Measurements from ENCODE around the gene FLT3LG. TPM values are rescaled to one million over a fixed set of nuclear protein-coding genes. Genes with fewer than 3 reads are reported as not detected.

Gene FLT3LG
- 0.12 and 0.35 TPM in 2 replicates for total RNA-seq (2014; rRNA removed; shearing (Covaris generic))
- 0.24 and 1.2 TPM in 2 replicates for polyA plus RNA-seq (2014; cell fraction: nucleus; rRNA removed)

GRCh38 chr19:49473868-49474541 lies at the start of gene FLT3LG:
Gene FLT3LG, plus strand, starts transcription at chr19:49474215. Its CDS starts 425 bp downstream, at chr19:49474640.
- DNase-seq (ENCODE audit: extremely low read depth, low read depth) = no peak

- DNase-seq (ENCODE audit: extremely low read depth, low read depth) = no peak
Observed at GRCh38 chr19:49425178-49425577, 48.8 kb upstream of the FLT3LG start, which contains the start of gene GFY. Gene GFY, plus strand, starts transcription at chr19:49425388. Its CDS starts 1,043 bp downstream, at chr19:49426431.

DNA sequence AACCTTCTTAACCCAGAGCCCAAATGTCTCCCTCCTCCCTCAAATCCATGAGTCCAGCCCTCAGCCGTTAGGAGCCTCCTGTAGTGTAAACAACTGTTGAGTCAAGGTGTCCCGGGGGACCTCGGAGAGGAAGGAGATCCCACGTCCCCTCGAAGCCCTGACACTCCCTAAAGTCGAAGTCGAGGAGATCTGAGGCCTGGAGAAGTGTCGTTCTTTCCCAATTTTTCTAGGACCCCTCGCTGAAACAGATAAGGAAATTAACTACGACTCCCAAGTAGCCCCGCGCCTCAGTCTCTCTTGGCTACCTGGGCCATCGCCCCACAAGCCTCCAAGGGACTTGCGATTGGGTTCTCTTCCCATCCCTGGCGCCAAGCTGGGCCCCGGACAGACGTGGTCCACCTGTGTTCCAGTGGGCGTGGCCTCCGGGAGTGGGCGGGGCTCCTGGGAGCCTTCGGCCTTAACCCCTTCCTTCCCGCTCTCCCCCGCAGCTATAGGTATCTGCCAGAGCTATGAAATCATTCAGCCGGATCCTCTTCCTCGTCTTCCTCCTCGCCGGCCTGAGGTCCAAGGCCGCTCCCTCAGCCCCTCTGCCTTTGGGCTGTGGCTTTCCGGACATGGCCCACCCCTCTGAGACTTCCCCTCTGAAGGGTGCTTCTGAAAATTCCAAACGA lies 48.0 kb upstream of the FLT3LG start:
- DNase-seq (ENCODE audit: extremely low read depth, low read depth) = no peak

DNA sequence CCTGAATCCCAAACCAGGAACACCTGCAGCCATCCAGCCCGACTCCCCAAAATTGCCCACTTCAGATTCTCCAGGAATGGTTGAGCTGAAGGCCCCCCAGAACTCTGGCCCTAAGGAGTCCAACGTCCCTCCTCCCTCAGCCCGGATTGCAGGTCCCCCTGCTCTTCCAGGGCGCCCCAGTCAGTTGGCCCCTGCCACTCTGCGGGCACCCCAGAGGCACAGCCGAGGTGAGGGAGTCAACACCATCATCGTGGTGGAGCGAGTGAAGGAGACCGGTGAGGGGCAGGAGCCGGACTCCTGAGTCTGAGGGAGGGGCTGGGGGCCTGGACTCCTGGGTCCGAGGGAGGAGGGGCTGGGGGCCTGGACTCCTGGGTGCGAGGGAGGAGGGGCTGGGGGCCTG lies 46.7 kb upstream of the FLT3LG start:
- no peak for DNase-seq (ENCODE audit: extremely low read depth, low read depth)

DNA sequence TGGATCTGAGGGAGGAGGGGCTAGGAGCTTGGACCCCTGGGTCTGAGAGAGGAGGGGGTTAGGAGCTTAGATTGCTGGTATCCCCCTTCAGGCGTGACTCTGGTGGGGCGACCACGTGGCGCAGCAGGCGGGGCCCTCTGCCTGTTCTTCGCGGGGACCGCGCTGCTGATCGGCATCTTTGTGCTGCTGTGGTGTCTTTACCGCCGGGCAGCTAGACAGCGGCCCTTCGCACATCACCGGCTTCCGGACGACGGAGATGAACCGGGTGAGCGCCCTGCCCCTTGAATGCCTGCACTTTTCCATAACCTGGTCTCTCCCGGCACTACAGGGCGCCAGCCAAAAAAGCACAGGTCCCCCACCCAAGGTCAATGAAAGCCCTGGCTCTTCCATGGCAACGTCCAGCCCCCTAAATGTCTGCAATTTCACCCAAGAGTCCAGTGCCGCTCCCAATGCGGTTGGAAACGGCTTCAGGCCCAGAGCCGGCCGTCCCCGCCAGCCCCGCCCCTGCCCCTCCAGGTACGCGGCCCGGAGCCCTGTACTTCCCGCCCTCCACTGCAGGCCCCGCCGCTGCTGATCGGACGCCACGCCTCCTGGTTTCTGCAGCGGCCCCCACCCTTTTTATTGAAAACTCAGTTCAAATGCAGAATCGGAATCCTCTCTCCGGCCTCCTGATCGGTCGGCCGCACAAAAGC lies 46.0 kb upstream of the FLT3LG start:
- DNase-seq (ENCODE audit: extremely low read depth, low read depth) = no peak

GRCh38 chr19:49428547-49429451 lies 45.2 kb upstream of the FLT3LG start:
- DNase-seq (ENCODE audit: extremely low read depth, low read depth) = no peak

GRCh38 chr19:49430172-49430677 lies 43.8 kb upstream of the FLT3LG start:
- no peak for DNase-seq (ENCODE audit: extremely low read depth, low read depth)

- no peak for DNase-seq (ENCODE audit: extremely low read depth, low read depth)
Observed at GRCh38 chr19:49430678-49431329, 43.2 kb upstream of the FLT3LG start.

DNA sequence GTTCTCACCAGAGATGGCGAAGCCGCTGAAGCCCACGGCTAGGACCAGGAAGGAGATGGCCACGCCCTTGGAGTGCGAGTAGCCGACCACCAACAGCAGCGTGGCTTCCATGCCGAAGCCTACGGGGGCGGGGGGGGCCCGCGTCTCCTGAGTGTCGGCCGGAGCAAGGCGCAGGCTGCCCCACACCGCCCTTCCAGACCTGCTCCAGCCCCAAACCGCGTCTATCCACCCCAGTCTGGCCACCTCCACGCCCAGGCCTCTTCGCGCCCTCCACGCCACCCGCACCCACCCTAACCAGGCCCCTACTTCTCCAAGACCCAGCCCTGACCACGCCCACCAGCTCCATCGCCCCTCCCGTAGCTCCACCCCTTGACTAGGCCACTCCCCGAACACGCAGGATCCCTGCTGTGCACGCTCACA lies 42.7 kb upstream of the FLT3LG start:
- no peak for DNase-seq (ENCODE audit: extremely low read depth, low read depth)

- no peak for DNase-seq (ENCODE audit: extremely low read depth, low read depth)
Observed at GRCh38 chr19:49432141-49433073, 41.6 kb upstream of the FLT3LG start.

DNA sequence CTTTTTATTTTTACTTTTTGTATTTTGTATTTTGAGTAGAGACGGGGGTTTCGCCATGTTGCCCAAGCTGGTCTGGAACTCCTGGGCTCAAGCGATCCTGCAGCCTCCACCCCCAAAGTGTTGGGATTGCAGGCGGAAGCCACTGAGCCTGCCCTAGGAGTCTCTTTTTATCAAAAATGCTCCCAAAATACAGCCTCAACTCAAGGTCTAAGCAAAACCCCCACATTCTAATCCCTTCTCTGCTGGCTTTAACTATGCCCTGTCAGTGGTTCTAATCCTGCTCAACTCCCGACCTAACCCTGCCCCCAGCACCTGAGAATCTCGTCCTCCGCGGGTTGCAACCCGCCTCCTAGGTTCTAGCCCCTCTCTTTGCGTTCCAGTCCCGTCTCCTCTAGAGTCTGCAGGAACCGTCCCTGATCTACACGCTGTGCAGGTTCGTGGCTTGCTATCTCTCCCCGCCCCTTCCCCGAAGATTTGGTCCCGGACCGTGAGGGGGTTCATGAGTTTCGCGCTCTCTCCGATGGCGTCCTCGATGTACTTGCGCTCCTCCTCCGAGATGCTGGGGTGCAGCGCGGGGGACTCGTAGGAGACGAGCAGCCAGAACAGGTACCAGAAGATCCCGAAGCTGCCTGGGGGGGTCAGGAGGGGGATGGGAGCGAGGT lies 40.6 kb upstream of the FLT3LG start:
- DNase-seq (ENCODE audit: extremely low read depth, low read depth) = no peak

GRCh38 chr19:49434907-49435583 lies 39.0 kb upstream of the FLT3LG start:
- DNase-seq (ENCODE audit: extremely low read depth, low read depth) = no peak

GRCh38 chr19:49435670-49436069 lies 38.3 kb upstream of the FLT3LG start:
- no peak for DNase-seq (ENCODE audit: extremely low read depth, low read depth)

GRCh38 chr19:49436381-49437017 lies 37.5 kb upstream of the FLT3LG start:
- DNase-seq (ENCODE audit: extremely low read depth, low read depth) = no peak

DNA sequence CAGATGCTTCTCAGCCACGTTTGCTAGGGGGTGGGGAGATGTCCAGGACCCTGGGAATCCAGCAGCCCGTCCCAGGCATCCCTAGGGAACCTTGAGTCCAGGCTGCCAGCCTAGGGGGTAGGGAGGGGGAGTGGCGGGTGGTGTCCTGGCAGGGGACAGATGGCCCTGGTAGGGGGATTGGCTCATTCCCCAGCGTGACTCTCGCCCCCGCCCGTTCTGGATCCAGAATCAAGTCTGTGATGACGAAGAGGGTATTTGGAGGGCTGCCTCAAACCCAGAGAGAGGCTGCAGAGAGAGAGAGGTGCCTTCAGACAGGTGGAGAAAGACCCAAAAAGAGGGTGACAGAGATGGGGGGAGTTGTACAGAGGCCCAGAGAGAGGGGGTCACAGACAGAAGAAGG lies 36.8 kb upstream of the FLT3LG start:
- no peak for DNase-seq (ENCODE audit: extremely low read depth, low read depth)

GRCh38 chr19:49438261-49438660 lies 35.8 kb upstream of the FLT3LG start:
- no peak for DNase-seq (ENCODE audit: extremely low read depth, low read depth)

DNA sequence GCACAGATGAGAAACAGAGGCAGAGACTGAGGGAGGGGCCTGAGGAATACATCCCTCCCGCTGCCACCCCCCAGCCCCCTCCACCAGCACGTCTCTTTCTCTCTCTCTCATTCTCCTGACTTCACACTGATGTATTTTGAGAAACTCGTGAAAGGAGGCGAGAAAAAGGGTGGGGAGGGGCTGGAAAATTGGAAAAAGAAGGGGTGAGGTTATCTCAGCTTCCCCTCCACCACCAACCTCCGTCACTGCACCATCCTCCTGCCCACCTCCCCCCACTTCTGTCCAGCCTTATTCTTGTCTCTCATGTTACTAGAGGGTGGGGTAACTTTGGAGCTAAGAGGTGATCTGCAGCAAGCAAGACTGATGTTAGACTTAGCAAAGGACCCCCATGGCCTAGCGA lies 34.2 kb upstream of the FLT3LG start:
- DNase-seq (ENCODE audit: extremely low read depth, low read depth) = no peak
